ENCODE results near the gene COMMD1. TPM values are rescaled to one million over a fixed set of nuclear protein-coding genes. Genes with fewer than 3 reads are reported as not detected.
"Not testable (repeated sequence)": the region's sequence is repeated elsewhere in the genome, so short reads cannot be mapped to it uniquely, and the experiment has no call there.

Gene COMMD1
- polyA plus RNA-seq, 1 donor from 2014 or later: 69.1 TPM

DNA sequence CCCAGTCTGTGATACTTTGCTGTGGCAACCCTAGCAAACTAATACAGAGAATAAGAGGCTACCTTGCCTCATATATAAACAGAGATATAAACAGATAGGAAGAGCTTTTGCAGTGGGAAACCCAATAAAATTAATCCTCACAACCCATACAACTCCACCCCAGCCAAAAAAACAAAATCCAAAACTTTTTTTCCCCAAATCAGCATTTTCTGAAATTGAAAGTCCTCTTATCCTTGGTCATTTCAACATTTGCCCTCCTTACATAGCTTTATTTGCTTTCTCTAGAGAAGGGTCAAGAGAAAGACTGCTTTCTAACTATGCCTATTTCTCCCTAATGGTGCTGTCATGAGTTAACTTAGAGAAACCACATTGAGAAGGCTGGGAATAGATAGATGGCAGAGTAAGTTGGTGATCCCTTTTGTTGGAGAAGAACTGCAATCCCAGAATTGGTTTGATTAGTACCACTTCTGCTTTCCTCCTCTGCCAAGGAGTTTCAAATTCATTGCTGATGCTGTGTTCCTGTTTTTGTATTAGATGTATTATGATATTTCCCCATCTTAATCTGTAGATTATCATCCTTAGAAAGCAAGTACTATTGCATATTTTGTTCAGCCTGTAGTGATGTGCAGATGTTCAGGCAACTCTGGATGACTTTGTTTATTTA lies 214.0 kb downstream of the COMMD1 start:
- Histone ChIP-seq H3F3A (ENCODE audit: insufficient read depth, low read length, poor library complexity, severe bottlenecking) (no peaks in the 10 kb centered on the region), H3K9me2 (ENCODE audit: insufficient read depth, low read length) (no peaks in the 10 kb centered on the region), H4K20me1 (ENCODE audit: insufficient read depth) (no peaks in the 10 kb centered on the region), H2AFZ (ENCODE audit: low read depth, low read length) (no peak overlapping the region), H3K79me2 (replicated peaks; ENCODE audit: insufficient read depth, low read length) (no peaks in the 10 kb centered on the region), H3K9ac (ENCODE audit: low read length) (no peak overlapping the region), H3K36me3 (ENCODE audit: insufficient read depth, low read length) (no peaks in the 10 kb centered on the region), H3K4me3 (ENCODE audit: low read length) (no peak overlapping the region), H3K27ac (ENCODE audit: low read length) (no peak overlapping the region), H3K4me2 (ENCODE audit: low read length) (no peak overlapping the region), H3K9me3 (ENCODE audit: low read length) (no peaks in the 10 kb centered on the region), H3K27me3 (ENCODE audit: insufficient read depth, low read depth, low read length) (no peaks in the 10 kb centered on the region)
- TF ChIP-seq, protein P1, sequence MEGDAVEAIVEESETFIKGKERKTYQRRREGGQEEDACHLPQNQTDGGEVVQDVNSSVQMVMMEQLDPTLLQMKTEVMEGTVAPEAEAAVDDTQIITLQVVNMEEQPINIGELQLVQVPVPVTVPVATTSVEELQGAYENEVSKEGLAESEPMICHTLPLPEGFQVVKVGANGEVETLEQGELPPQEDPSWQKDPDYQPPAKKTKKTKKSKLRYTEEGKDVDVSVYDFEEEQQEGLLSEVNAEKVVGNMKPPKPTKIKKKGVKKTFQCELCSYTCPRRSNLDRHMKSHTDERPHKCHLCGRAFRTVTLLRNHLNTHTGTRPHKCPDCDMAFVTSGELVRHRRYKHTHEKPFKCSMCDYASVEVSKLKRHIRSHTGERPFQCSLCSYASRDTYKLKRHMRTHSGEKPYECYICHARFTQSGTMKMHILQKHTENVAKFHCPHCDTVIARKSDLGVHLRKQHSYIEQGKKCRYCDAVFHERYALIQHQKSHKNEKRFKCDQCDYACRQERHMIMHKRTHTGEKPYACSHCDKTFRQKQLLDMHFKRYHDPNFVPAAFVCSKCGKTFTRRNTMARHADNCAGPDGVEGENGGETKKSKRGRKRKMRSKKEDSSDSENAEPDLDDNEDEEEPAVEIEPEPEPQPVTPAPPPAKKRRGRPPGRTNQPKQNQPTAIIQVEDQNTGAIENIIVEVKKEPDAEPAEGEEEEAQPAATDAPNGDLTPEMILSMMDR (IDR thresholded peaks at IDR 0.05; ENCODE audit: poor library complexity, severe bottlenecking): no peak
- TF ChIP-seq EP300 (conservative IDR thresholded peaks at IDR 0.05; ENCODE audit: poor library complexity, severe bottlenecking) (no peak), RAD21 (conservative IDR thresholded peaks at IDR 0.05) (no peak), POLR2AphosphoS5 (IDR thresholded peaks at IDR 0.05) (no peak)

DNA sequence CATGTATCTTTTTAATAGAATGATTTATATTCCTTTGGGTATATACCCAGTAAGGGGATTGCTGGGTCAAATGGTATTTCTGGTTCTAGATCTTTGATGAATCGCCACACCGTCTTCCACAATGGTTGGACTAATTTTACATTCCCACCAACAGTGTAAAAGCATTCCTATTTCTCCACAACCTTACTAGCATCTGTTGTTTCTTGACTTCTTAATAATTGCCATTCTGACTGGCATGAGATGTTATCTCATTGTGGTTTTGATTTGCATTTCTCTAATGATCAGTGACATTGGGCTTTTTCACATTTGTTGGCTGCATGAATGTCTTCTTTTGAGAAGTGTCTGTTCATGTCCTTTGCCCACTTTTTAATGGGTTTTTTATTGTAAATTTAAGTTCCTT lies 220.8 kb downstream of the COMMD1 start:
- not testable (repeated sequence) for H3K36me3 ChIP-seq (ENCODE audit: insufficient read depth, low read length); H3K27me3 ChIP-seq (ENCODE audit: insufficient read depth, low read depth, low read length); H3K9me2 ChIP-seq (ENCODE audit: insufficient read depth, low read length); H3K4me2 ChIP-seq (ENCODE audit: low read length); H3K79me2 ChIP-seq (replicated peaks; ENCODE audit: insufficient read depth, low read length); H3K9ac ChIP-seq (ENCODE audit: low read length); H3K27ac ChIP-seq (ENCODE audit: low read length); H3K4me3 ChIP-seq (ENCODE audit: low read length); H3F3A ChIP-seq (ENCODE audit: insufficient read depth, low read length, poor library complexity, severe bottlenecking); H2AFZ ChIP-seq (ENCODE audit: low read depth, low read length); H4K20me1 ChIP-seq (ENCODE audit: insufficient read depth); H3K9me3 ChIP-seq (ENCODE audit: low read length)

DNA sequence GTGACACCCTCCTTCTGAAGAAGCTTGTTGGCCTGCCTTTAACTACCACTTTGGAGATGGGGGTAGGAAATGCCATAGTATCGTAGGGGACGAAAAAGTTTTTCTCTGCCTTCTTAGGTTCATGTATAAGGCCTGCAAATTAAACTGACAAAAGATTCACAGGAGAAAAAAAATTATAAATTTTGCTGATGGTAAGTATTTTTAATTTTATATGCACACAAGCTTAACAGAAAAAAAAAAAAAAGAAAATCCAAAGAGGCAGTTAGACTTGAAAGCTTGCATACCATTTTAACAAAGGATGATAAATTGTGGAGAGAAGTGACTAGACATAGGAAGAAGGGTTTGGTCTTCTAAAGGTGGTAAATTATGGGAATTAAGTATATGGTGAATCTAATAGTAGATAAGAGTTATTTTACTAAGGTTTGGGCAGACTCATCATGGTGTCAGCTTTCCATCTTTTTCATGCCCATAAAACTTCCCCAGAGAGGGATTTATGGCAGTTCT lies 227.9 kb downstream of the COMMD1 start:
- TF ChIP-seq, protein P1 (IDR thresholded peaks at IDR 0.05; ENCODE audit: poor library complexity, severe bottlenecking): no peak
- TF ChIP-seq POLR2AphosphoS5 (IDR thresholded peaks at IDR 0.05) (no peak), MXI1 (conservative IDR thresholded peaks at IDR 0.05; ENCODE audit: poor library complexity, severe bottlenecking) (no peak), EZH2 (IDR thresholded peaks at IDR 0.05; ENCODE audit: borderline replicate concordance, insufficient read depth, low read length, poor library complexity, severe bottlenecking) (no peak), TAF1 (IDR thresholded peaks at IDR 0.05; ENCODE audit: low read depth) (no peak), EP300 (conservative IDR thresholded peaks at IDR 0.05; ENCODE audit: poor library complexity, severe bottlenecking) (no peak), SMC3 (conservative IDR thresholded peaks at IDR 0.05; ENCODE audit: poor library complexity) (no peak), RAD21 (conservative IDR thresholded peaks at IDR 0.05) (no peak)
- TF ChIP-seq, protein P2, sequence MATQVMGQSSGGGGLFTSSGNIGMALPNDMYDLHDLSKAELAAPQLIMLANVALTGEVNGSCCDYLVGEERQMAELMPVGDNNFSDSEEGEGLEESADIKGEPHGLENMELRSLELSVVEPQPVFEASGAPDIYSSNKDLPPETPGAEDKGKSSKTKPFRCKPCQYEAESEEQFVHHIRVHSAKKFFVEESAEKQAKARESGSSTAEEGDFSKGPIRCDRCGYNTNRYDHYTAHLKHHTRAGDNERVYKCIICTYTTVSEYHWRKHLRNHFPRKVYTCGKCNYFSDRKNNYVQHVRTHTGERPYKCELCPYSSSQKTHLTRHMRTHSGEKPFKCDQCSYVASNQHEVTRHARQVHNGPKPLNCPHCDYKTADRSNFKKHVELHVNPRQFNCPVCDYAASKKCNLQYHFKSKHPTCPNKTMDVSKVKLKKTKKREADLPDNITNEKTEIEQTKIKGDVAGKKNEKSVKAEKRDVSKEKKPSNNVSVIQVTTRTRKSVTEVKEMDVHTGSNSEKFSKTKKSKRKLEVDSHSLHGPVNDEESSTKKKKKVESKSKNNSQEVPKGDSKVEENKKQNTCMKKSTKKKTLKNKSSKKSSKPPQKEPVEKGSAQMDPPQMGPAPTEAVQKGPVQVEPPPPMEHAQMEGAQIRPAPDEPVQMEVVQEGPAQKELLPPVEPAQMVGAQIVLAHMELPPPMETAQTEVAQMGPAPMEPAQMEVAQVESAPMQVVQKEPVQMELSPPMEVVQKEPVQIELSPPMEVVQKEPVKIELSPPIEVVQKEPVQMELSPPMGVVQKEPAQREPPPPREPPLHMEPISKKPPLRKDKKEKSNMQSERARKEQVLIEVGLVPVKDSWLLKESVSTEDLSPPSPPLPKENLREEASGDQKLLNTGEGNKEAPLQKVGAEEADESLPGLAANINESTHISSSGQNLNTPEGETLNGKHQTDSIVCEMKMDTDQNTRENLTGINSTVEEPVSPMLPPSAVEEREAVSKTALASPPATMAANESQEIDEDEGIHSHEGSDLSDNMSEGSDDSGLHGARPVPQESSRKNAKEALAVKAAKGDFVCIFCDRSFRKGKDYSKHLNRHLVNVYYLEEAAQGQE (IDR thresholded peaks at IDR 0.05; ENCODE audit: borderline replicate concordance): no peak
- no peak overlapping the region for H2AFZ ChIP-seq (ENCODE audit: low read depth, low read length)
- H3K4me3 ChIP-seq (ENCODE audit: low read length): no peak overlapping the region
- H3K9me3 ChIP-seq (ENCODE audit: low read length): no peaks in the 10 kb centered on the region
- no peaks in the 10 kb centered on the region for H3K27me3 ChIP-seq (ENCODE audit: insufficient read depth, low read depth, low read length)
- H4K20me1 ChIP-seq (ENCODE audit: insufficient read depth): no peaks in the 10 kb centered on the region
- no peak overlapping the region for H3K27ac ChIP-seq (ENCODE audit: low read length)
- no peak overlapping the region for H3K9ac ChIP-seq (ENCODE audit: low read length)
- H3K36me3 ChIP-seq (ENCODE audit: insufficient read depth, low read length): no peaks in the 10 kb centered on the region
- H3K9me2 ChIP-seq (ENCODE audit: insufficient read depth, low read length): no peaks in the 10 kb centered on the region
- H3F3A ChIP-seq (ENCODE audit: insufficient read depth, low read length, poor library complexity, severe bottlenecking): no peaks in the 10 kb centered on the region
- no peak overlapping the region for H3K4me2 ChIP-seq (ENCODE audit: low read length)
- H3K79me2 ChIP-seq (replicated peaks; ENCODE audit: insufficient read depth, low read length): no peaks in the 10 kb centered on the region
